Measurements from ENCODE around the gene FAM177A1. TPM values are rescaled to one million over a fixed set of nuclear protein-coding genes. Genes with fewer than 3 reads are reported as not detected.

The FAM177A1 gene
- total and polyA plus RNA-seq, 2 of the 13 experiments (the other 11 are each of a cell fraction or from before 2014, with no cell fraction given), result 72.9 to 119 TPM

DNA sequence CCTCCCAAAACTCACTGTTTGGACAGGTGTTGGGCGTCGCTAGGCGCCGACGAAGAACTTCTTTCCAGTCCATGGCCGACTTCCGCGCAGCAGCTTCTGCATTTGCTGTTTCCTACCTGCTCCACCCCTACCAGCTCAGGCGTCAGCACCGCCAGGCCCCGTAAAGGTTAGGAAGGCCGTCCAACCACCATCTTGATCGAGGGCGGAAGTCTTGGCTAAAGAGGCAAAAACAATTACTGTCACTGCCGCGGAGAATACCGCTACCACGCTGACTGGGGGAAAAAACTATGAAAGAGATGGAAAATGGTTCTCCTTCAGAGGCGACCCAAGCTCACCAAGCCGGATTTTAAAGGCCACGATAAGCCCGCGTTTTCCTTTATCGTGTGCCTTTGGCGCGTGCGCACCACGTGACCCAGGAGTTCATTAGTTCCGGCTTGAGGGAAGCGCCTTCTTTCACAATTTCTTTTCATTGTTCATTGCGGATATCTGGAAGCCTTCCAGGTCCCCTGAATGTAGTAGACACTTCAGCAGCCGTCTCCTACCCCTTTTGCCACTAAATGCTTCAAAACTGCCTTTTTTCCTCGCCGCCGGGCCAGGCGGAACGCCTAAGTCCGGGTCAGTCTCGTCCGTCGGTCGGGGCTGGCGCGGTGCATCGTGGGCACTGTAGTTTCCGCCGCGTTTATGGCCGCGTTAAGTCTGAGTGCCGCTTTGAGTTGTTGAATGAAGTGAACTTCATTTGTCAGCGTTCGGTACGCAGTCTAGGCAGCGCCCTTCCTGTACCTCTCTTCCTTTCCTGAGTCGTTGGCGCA, 76.0 kb downstream of the FAM177A1 start, which contains the start of the genes PPP2R3C and PRORP (continued):
- TF ChIP-seq ARID2 (CRISPR knock-in tag; IDR thresholded peaks at IDR 0.05; ENCODE audit: borderline replicate concordance) (no peak), ZBTB49 (CRISPR knock-in tag; IDR thresholded peaks at IDR 0.05; ENCODE audit: borderline replicate concordance) (peak; percentile 75), NR2F1 (CRISPR knock-in tag; IDR thresholded peaks at IDR 0.05) (peak; percentile 54 to 58; a peak in 2 of 4 replicates), HOXA9 (CRISPR knock-in tag; IDR thresholded peaks at IDR 0.05; ENCODE audit: borderline replicate concordance) (peak; percentile 89), RFXANK (CRISPR knock-in tag; IDR thresholded peaks at IDR 0.05) (peak; percentile 67), ZNF446 (CRISPR knock-in tag; IDR thresholded peaks at IDR 0.05) (no peak; the same call in 1 of the 2 replicates), BRD4 (CRISPR knock-in tag; IDR thresholded peaks at IDR 0.05) (peak; percentile 94), ZNF619 (CRISPR knock-in tag; IDR thresholded peaks at IDR 0.05) (peak; percentile 94), HNRNPL (IDR thresholded peaks at IDR 0.05; ENCODE audit: low read depth, low read length) (peak; percentile 79), ZNF672 (CRISPR knock-in tag; IDR thresholded peaks at IDR 0.05) (no peak), PPARG (CRISPR knock-in tag; conservative IDR thresholded peaks at IDR 0.05) (peak; percentile 54), THAP8 (CRISPR knock-in tag; IDR thresholded peaks at IDR 0.05; ENCODE audit: borderline replicate concordance) (peak; percentile 99), ELK4 (CRISPR knock-in tag; IDR thresholded peaks at IDR 0.05; ENCODE audit: borderline replicate concordance) (peak; percentile 62; the same call in 1 of the 2 replicates)
- TF ChIP-seq, protein P1, sequence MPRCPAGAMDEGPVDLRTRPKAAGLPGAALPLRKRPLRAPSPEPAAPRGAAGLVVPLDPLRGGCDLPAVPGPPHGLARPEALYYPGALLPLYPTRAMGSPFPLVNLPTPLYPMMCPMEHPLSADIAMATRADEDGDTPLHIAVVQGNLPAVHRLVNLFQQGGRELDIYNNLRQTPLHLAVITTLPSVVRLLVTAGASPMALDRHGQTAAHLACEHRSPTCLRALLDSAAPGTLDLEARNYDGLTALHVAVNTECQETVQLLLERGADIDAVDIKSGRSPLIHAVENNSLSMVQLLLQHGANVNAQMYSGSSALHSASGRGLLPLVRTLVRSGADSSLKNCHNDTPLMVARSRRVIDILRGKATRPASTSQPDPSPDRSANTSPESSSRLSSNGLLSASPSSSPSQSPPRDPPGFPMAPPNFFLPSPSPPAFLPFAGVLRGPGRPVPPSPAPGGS (CRISPR knock-in tag; IDR thresholded peaks at IDR 0.05), result peak; percentile 99
- TF ChIP-seq, protein P2, sequence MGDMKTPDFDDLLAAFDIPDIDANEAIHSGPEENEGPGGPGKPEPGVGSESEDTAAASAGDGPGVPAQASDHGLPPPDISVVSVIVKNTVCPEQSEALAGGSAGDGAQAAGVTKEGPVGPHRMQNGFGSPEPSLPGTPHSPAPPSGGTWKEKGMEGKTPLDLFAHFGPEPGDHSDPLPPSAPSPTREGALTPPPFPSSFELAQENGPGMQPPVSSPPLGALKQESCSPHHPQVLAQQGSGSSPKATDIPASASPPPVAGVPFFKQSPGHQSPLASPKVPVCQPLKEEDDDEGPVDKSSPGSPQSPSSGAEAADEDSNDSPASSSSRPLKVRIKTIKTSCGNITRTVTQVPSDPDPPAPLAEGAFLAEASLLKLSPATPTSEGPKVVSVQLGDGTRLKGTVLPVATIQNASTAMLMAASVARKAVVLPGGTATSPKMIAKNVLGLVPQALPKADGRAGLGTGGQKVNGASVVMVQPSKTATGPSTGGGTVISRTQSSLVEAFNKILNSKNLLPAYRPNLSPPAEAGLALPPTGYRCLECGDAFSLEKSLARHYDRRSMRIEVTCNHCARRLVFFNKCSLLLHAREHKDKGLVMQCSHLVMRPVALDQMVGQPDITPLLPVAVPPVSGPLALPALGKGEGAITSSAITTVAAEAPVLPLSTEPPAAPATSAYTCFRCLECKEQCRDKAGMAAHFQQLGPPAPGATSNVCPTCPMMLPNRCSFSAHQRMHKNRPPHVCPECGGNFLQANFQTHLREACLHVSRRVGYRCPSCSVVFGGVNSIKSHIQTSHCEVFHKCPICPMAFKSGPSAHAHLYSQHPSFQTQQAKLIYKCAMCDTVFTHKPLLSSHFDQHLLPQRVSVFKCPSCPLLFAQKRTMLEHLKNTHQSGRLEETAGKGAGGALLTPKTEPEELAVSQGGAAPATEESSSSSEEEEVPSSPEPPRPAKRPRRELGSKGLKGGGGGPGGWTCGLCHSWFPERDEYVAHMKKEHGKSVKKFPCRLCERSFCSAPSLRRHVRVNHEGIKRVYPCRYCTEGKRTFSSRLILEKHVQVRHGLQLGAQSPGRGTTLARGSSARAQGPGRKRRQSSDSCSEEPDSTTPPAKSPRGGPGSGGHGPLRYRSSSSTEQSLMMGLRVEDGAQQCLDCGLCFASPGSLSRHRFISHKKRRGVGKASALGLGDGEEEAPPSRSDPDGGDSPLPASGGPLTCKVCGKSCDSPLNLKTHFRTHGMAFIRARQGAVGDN (CRISPR knock-in tag; IDR thresholded peaks at IDR 0.05), result peak; percentile 99
